Right lobe of liver (tissue), 6 donors: ENCODE measurements around the gene SALL1. TPM values are rescaled to one million over a fixed set of nuclear protein-coding genes. Genes with fewer than 3 reads are reported as not detected.

ENCODE experiments used
- ATAC-seq, 4 donors: fragments of 200-7000 bp; cut with Tn5 transposase; one replicate each; pipeline ENCODE4 v1.9.1; 2020; ENCODE audit warnings: mild to moderate bottlenecking in 4 of 4, moderate library complexity in 4 of 4
- DNase-seq, 3 donors: peaks; one replicate each; pipeline ENCODE4 v3.0.0-alpha.2; 2020
- H3K27ac ChIP-seq, 3 donors: fragments of 200-600 bp; one replicate each; pipeline ENCODE4 v1.8.0; 2022
- H3K27me3 ChIP-seq, 2 donors: fragments of 200-600 bp; one replicate each; pipeline ENCODE4 v1.8.0; 2022
- H3K36me3 ChIP-seq, 4 donors: fragments of 200-600 bp; sonication (generic) in 1 of 4; one replicate each; pipeline versions ENCODE4 v1.5.1 to v1.8.0; 2017 to 2022; ENCODE audit warnings: control low read depth in 1 of 4
- H3K4me1 ChIP-seq, 4 donors: fragments of 200-600 bp; sonication (generic) in 1 of 4; one replicate each; pipeline versions ENCODE4 v1.5.1 to v1.8.0; 2017 to 2022; ENCODE audit warnings: control low read depth in 1 of 4
- H3K4me3 ChIP-seq, 3 donors: fragments of 200-600 bp; one replicate each; pipeline ENCODE4 v1.8.0; 2022
- H3K9me3 ChIP-seq, 4 donors: fragments of 200-600 bp; sonication (generic) in 1 of 4; one replicate each; pipeline versions ENCODE4 v1.5.1 to v1.8.0; 2017 to 2022; ENCODE audit warnings: control low read depth in 1 of 4
- POLR2A ChIP-seq: fragments of 450-650 bp; IDR thresholded peaks from one replicate; pipeline ENCODE4 v1.6.1; 2017; ENCODE audit warnings: antibody characterized with exemption, mild to moderate bottlenecking
- WGBS: methylation state at CpG from one replicate; pipeline ENCODE4 v1.1.6; 2018; ENCODE audit warnings: low coverage, low lambda C conversion rate; ENCODE audit not compliant: insufficient coverage; ENCODE audit errors: missing lambda C conversion rate; 5-methylcytosine and 5-hydroxymethylcytosine counted together
- intact Hi-C, 2 donors: fragments of 100-400 bp; cut with DNase I; formaldehyde crosslinking; loops; one replicate each; pipeline versions ENCODE4 v1.11.2 to v1.14.1; 2022
- total RNA-seq, 6 experiments: library from RNA; depleted of rRNA in 2 of 6; stranded (reverse); fragments of >200 nt in 2 of 6; fragmentation: NEBNext Ultra II Directional in 3 of 6; extraction: Animal tissue kit (Norgen Biotek cat#: 25700) in 3 of 6; gene quantifications; one replicate each; pipeline versions ENCODE4 v1.1.0 to v1.2.4, GENCODE V29; 2016 to 2023
- TF ChIP-seq, protein P1 (sequence below), 4 donors: fragments of 200-600 bp in 3 of 4; fragments of 450-650 bp in 1 of 4; IDR thresholded peaks; one replicate each; pipeline versions ENCODE4 v1.5.1 to v1.8.0; 2016 to 2022; ENCODE audit warnings: antibody characterized with exemption in 4 of 4, mild to moderate bottlenecking in 2 of 4
- donor health status: DM: no; HTN: yes; CAD: no.
- donor health status: DM: no; HTN: no; CAD: no.
- donor health status: DM: no; HTN: no; CAD: no.
- donor health status: DM: no; HTN: yes; CAD: no.
- donor health status: DM: no; HTN: yes; CAD: no.

The SALL1 gene
- total RNA-seq, 6 experiments from 2014 or later = 22.9 to 30.1 (median 26.4) TPM

GRCh38 chr16:51103590-51103989 lies 47.5 kb downstream of the SALL1 start:
- Histone ChIP-seq H3K27ac (no peak overlapping the region), H3K9me3 (no peaks in the 10 kb centered on the region), H3K4me1 (peaks cover 0 to 16% (median 8%) of the 10 kb centered on the region in 4 donors), H3K36me3 (no peaks in the 10 kb centered on the region), H3K27me3 (no peaks in the 10 kb centered on the region), H3K4me3 (no peak overlapping the region)
- WGBS = 67% methylated on average over 3 of the region's 4 CpGs
- ATAC-seq (no peak), DNase-seq (no peak)
- TF ChIP-seq POLR2A = no peak
- TF ChIP-seq, protein P1, sequence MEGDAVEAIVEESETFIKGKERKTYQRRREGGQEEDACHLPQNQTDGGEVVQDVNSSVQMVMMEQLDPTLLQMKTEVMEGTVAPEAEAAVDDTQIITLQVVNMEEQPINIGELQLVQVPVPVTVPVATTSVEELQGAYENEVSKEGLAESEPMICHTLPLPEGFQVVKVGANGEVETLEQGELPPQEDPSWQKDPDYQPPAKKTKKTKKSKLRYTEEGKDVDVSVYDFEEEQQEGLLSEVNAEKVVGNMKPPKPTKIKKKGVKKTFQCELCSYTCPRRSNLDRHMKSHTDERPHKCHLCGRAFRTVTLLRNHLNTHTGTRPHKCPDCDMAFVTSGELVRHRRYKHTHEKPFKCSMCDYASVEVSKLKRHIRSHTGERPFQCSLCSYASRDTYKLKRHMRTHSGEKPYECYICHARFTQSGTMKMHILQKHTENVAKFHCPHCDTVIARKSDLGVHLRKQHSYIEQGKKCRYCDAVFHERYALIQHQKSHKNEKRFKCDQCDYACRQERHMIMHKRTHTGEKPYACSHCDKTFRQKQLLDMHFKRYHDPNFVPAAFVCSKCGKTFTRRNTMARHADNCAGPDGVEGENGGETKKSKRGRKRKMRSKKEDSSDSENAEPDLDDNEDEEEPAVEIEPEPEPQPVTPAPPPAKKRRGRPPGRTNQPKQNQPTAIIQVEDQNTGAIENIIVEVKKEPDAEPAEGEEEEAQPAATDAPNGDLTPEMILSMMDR (IDR thresholded peaks at IDR 0.05) = no peak
- intact Hi-C loops = no loop called here

DNA sequence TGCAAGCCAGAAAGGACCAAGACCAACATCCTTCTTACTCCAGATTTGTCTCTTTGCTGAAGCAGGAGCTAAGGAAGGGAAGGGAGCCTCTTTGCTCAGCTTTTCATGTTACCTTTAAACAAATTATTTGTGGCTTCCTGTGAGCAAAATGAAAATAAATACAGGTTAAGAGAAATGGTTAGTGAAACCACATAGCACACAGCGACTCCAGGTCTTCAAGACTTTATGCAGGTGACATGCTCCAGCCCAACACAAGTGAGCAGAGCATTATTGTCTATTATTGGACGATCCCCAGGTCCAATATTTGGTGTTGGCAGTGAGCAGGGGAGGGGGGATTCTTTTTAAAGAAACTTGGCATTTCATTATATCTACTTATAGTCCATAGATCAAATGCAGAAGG lies 53.3 kb downstream of the SALL1 start:
- Histone ChIP-seq H3K4me1 (peaks cover 0 to 14% (median 0%) of the 10 kb centered on the region in 4 donors), H3K4me3 (no peak overlapping the region), H3K27me3 (no peaks in the 10 kb centered on the region), H3K9me3 (no peaks in the 10 kb centered on the region), H3K36me3 (no peaks in the 10 kb centered on the region), H3K27ac (no peak overlapping the region)
- DNase-seq (no peak), ATAC-seq (no peak)
- TF ChIP-seq POLR2A = no peak
- TF ChIP-seq, protein P1 (IDR thresholded peaks at IDR 0.05) = no peak
- WGBS = 87% methylated on average over 2 of the region's 2 CpGs
- intact Hi-C loops = no loop called here

- peak; percentile 52 to 77 (median 69) for DNase-seq
- peaks cover 0 to 14% (median 0%) of the 10 kb centered on the region in 4 donors for H3K4me1 ChIP-seq
- H3K36me3 ChIP-seq = no peaks in the 10 kb centered on the region
- H3K9me3 ChIP-seq = no peaks in the 10 kb centered on the region
- peak; percentile 75 to 84 (median 81) for ATAC-seq
- WGBS = 4% methylated on average over 15 of the region's 16 CpGs
- peak overlapping the region; percentile 82 to 93 (median 91) for H3K27ac ChIP-seq
- H3K4me3 ChIP-seq = peak overlapping the region; percentile 18 to 49 (median 43)
- TF ChIP-seq, protein P1 (IDR thresholded peaks at IDR 0.05) = no peak
- TF ChIP-seq POLR2A = no peak
- intact Hi-C loops = no loop called here
- H3K27me3 ChIP-seq = no peaks in the 10 kb centered on the region
Measured at GRCh38 chr16:51095890-51096626, 55.0 kb downstream of the SALL1 start.

DNA sequence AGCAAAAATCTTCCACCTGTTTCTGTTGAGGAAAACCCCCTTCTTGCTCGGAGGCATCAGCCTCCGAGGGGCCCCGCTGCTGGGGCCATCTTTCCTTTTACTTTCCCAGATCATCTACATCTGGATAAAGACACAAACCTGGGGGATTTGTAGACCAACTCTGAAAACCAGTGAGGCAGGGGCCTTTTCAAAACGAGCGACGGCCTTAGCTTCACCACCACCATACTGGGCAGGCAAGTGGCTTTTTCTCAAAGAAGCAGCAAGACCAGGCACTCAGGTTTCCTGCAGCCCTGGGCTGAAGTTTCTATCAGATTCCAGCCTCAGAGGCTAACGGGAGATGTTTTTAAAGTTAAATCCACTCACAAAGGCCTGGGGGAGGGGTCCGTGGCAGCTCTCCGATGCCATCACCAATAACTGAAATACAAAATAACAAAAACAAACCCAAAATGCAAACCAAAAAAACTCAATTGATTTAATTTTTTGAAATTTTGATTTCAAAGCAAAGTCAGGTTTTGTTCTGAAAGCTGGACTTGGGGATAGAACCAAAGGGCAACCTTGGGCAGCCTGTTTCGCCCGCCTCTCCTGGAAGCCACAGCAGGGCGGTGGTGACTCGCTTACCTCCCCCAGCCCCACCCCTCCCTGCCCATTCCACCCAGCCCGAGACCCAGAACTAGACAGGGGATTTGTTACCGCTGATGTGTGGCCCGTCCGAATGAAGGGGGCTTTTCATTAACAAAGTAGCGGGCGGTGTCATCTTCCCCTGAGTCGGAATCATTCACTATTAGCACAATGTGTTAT lies 55.8 kb downstream of the SALL1 start:
- ATAC-seq = peak; percentile 83 to 93 (median 90)
- no peaks in the 10 kb centered on the region for H3K9me3 ChIP-seq
- TF ChIP-seq, protein P1 (IDR thresholded peaks at IDR 0.05) = no peak
- peak; percentile 33 for TF ChIP-seq POLR2A
- intact Hi-C loops = no loop called here
- peak; percentile 71 to 89 (median 87) for DNase-seq
- no peaks in the 10 kb centered on the region for H3K27me3 ChIP-seq
- H3K4me3 ChIP-seq = peak overlapping the region; percentile 18 to 49 (median 43)
- H3K27ac ChIP-seq = peak overlapping the region; percentile 82 to 93 (median 91)
- H3K36me3 ChIP-seq = no peaks in the 10 kb centered on the region
- H3K4me1 ChIP-seq = peaks cover 0 to 14% (median 0%) of the 10 kb centered on the region in 4 donors
- 15% methylated on average over 20 of the region's 20 CpGs for WGBS
